ENCODE data around the gene LAMTOR2.

- TF ChIP-seq POLR2A (IDR thresholded peaks at IDR 0.05), result no peak
- TF ChIP-seq CTCF (IDR thresholded peaks at IDR 0.05), result no peak
Observed at GRCh38 chr1:156108057-156108456, 53.5 kb downstream of the LAMTOR2 start.

Measured in uterus (tissue), 2 donors.